Measurements from ENCODE around the gene TBC1D9B.

DNA sequence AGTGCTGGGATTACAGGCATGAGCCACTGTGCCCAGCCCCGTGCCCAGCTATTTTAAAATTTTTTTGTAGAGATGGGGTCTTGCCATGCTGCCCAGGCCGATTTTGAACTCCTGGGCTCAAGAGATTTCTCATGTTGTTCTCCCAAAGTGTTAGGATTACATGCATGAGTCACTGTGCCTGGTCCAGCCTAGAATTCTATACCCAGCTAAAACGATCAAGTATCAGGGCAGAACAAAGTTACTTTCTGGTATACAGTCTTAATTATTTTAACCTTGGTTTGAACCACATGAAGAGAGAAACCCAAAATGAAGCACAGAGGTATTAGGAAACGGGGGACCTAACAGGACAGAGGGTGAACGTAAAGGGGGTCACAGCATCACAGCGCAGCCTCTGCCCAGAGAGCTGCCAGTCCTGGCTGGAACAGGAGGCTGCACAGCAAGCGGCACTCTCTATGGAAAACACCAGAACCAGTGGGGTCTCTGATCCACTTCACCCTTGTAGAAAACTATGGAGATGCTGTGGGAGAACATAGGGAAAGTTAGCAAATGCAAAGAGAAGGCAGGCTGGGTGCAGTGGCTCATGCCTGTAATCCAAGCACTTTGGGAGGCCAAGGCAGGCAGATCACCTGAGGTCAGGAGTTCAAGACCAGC is 76.8 kb downstream of the TBC1D9B start:
- TF ChIP-seq POLR2A (IDR thresholded peaks at IDR 0.05), result peak; percentile 10
- TF ChIP-seq, protein P1, sequence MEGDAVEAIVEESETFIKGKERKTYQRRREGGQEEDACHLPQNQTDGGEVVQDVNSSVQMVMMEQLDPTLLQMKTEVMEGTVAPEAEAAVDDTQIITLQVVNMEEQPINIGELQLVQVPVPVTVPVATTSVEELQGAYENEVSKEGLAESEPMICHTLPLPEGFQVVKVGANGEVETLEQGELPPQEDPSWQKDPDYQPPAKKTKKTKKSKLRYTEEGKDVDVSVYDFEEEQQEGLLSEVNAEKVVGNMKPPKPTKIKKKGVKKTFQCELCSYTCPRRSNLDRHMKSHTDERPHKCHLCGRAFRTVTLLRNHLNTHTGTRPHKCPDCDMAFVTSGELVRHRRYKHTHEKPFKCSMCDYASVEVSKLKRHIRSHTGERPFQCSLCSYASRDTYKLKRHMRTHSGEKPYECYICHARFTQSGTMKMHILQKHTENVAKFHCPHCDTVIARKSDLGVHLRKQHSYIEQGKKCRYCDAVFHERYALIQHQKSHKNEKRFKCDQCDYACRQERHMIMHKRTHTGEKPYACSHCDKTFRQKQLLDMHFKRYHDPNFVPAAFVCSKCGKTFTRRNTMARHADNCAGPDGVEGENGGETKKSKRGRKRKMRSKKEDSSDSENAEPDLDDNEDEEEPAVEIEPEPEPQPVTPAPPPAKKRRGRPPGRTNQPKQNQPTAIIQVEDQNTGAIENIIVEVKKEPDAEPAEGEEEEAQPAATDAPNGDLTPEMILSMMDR (IDR thresholded peaks at IDR 0.05), result no peak
